PC-9 (cell line): ENCODE data around the gene TBL1Y. TPM values are rescaled to one million over a fixed set of nuclear protein-coding genes. Genes with fewer than 3 reads are reported as not detected.
"Not testable (repeated sequence)": the region's sequence is repeated elsewhere in the genome, so short reads cannot be mapped to it uniquely, and the experiment has no call there.

ENCODE experiments used
- BruUV-seq: library from RNA; stranded (reverse); fragments of 400-500 nt; replicated peaks from 2 replicates; lab custom pipeline; 2021; lab: Mats Ljungman, UMichigan
- CTCF ChIA-PET: fragments of 300-600 bp; sonication (Branson Sonifier 250); formaldehyde crosslinking; loops from one replicate; lab custom pipeline; 2022; ENCODE audit warnings: antibody characterized with exemption; lab: Charles Lee
- POLR2A ChIA-PET: fragments of 300-600 bp; sonication (Branson Sonifier 250); formaldehyde crosslinking; loops from one replicate; lab custom pipeline; 2022; ENCODE audit warnings: antibody characterized with exemption; ENCODE audit not compliant: unreplicated experiment; lab: Charles Lee
- DNase-seq, 2 experiments: peaks; one replicate each; pipeline versions ENCODE4 v3.0.0 to v3.0.0-alpha.2; 2015 to 2022; ENCODE audit warnings: mixed read lengths in 1 of 2
- H2AFZ ChIP-seq: fragments of 200-600 bp; sonication (generic); 2 replicates; pipeline ENCODE4 v1.8.1; 2017; ENCODE audit warnings: antibody characterized with exemption
- H3F3A ChIP-seq: fragments of 200-600 bp; sonication (generic); 2 replicates; pipeline ENCODE4 v1.8.1; 2017; ENCODE audit warnings: antibody characterized with exemption, mild to moderate bottlenecking, low read depth; ENCODE audit not compliant: insufficient read depth
- H3K27ac ChIP-seq: fragments of 200-600 bp; sonication (generic); 2 replicates; pipeline ENCODE4 v1.6.1; 2016; ENCODE audit warnings: mixed run types
- H3K27me3 ChIP-seq: fragments of 200-600 bp; sonication (generic); 2 replicates; pipeline ENCODE4 v1.6.1; 2016; ENCODE audit warnings: low read depth, mixed run types; ENCODE audit not compliant: insufficient read depth
- H3K36me3 ChIP-seq: fragments of 200-600 bp; sonication (generic); 2 replicates; pipeline ENCODE4 v1.6.1; 2016; ENCODE audit warnings: low read depth, mixed run types
- H3K4me1 ChIP-seq: fragments of 200-600 bp; sonication (generic); replicated peaks from 2 replicates; pipeline ENCODE4 v1.6.1; 2016; ENCODE audit warnings: mixed run types; ENCODE audit not compliant: insufficient read depth
- H3K4me2 ChIP-seq: fragments of 200-600 bp; sonication (generic); 2 replicates; pipeline ENCODE4 v1.6.1; 2017; ENCODE audit warnings: mixed run types
- H3K4me3 ChIP-seq: fragments of 200-600 bp; sonication (generic); 2 replicates; pipeline ENCODE4 v1.6.1; 2016; ENCODE audit warnings: mixed run types
- H3K79me2 ChIP-seq: fragments of 200-600 bp; sonication (generic); 2 replicates; pipeline ENCODE4 v1.6.1; 2017; ENCODE audit warnings: low read depth, mixed run types
- H3K9me2 ChIP-seq: fragments of 200-600 bp; sonication (generic); 2 replicates; pipeline ENCODE4 v1.8.1; 2017; ENCODE audit warnings: mild to moderate bottlenecking; ENCODE audit not compliant: insufficient read depth
- H3K9me3 ChIP-seq: fragments of 200-600 bp; sonication (generic); 2 replicates; pipeline ENCODE4 v1.8.1; 2016; ENCODE audit warnings: low read depth; ENCODE audit not compliant: insufficient read depth
- H4K20me1 ChIP-seq: fragments of 200-600 bp; sonication (generic); 2 replicates; pipeline ENCODE4 v1.8.1; 2017; ENCODE audit not compliant: insufficient read depth
- EZH2 ChIP-seq: fragments of 200-600 bp; sonication (generic); IDR thresholded peaks from 2 replicates; pipeline ENCODE4 v1.8.0; 2017; ENCODE audit warnings: antibody characterized with exemption, low read depth
- intact Hi-C: fragments of 100-400 bp; cut with micrococcal nuclease; formaldehyde crosslinking; loops from one replicate; pipeline ENCODE4 v1.10.0; 2022; ENCODE audit not compliant: unreplicated experiment
- total RNA-seq: library from RNA; stranded (reverse); gene quantifications from 2 replicates; pipeline ENCODE4 v1.2.3, GENCODE V29; 2021
- TF ChIP-seq, protein P1 (sequence below): fragments of 200-600 bp; sonication (generic); conservative IDR thresholded peaks from 2 replicates; pipeline ENCODE4 v1.6.1; 2017; ENCODE audit warnings: mixed run types, antibody characterized with exemption, mild to moderate bottlenecking, moderate library complexity

TBL1Y gene
- total RNA-seq, 1 experiment from 2014 or later: not detected

DNA sequence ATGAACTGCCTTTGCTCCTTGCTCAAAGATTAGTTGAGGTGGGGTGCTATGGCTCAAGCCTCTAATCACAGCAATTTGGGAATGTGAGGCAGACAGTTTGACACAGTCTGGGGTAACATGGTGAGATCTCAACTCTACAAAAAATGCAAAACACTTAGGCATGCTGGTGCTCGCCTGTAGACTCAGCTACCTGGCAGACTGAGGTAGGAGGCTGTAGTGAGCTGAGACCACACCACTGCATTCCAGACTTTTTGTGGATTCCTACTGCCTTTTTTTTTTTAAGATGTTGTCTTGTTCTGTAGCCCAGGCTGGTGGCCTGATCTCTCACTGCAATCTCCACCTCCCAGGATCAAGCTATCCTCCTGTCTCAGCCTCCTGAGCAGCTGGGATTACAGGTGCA lies 2.9 kb upstream of the TBL1Y start:
- H3K27ac ChIP-seq: no peak overlapping the region
- no peaks in the 10 kb centered on the region for H3K4me1 ChIP-seq
- ChIA-PET POLR2A (no interaction called here), CTCF (no interaction called here)
- H3F3A ChIP-seq: no peaks in the 10 kb centered on the region
- H4K20me1 ChIP-seq: no peaks in the 10 kb centered on the region
- no peak overlapping the region for H3K4me2 ChIP-seq
- no peaks in the 10 kb centered on the region for H3K79me2 ChIP-seq
- intact Hi-C loops: no loop called here
- no peaks in the 10 kb centered on the region for H3K27me3 ChIP-seq
- H3K4me3 ChIP-seq: no peak overlapping the region
- DNase-seq: no peak
- no TSS peak for BruUV-seq
- no peaks in the 10 kb centered on the region for H3K9me2 ChIP-seq
- no peak for TF ChIP-seq EZH2
- TF ChIP-seq, protein P1, sequence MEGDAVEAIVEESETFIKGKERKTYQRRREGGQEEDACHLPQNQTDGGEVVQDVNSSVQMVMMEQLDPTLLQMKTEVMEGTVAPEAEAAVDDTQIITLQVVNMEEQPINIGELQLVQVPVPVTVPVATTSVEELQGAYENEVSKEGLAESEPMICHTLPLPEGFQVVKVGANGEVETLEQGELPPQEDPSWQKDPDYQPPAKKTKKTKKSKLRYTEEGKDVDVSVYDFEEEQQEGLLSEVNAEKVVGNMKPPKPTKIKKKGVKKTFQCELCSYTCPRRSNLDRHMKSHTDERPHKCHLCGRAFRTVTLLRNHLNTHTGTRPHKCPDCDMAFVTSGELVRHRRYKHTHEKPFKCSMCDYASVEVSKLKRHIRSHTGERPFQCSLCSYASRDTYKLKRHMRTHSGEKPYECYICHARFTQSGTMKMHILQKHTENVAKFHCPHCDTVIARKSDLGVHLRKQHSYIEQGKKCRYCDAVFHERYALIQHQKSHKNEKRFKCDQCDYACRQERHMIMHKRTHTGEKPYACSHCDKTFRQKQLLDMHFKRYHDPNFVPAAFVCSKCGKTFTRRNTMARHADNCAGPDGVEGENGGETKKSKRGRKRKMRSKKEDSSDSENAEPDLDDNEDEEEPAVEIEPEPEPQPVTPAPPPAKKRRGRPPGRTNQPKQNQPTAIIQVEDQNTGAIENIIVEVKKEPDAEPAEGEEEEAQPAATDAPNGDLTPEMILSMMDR: no peak
- no peak overlapping the region for H2AFZ ChIP-seq
- H3K9me3 ChIP-seq: no peaks in the 10 kb centered on the region
- no peaks in the 10 kb centered on the region for H3K36me3 ChIP-seq

- BruUV-seq, H3K4me1 ChIP-seq, H3F3A ChIP-seq, POLR2A ChIA-PET, H3K79me2 ChIP-seq, H3K9me3 ChIP-seq, H3K36me3 ChIP-seq, H4K20me1 ChIP-seq, H3K4me2 ChIP-seq, CTCF ChIA-PET, H3K27ac ChIP-seq, H2AFZ ChIP-seq, H3K9me2 ChIP-seq, H3K4me3 ChIP-seq, H3K27me3 ChIP-seq, DNase-seq, intact Hi-C loops: not testable (repeated sequence)
Observed at GRCh38 chrY:6908021-6908420, 2.5 kb upstream of the TBL1Y start.

GRCh38 chrY:6909118-6909521 lies 1.4 kb upstream of the TBL1Y start:
- Histone ChIP-seq H3K4me1 (no peaks in the 10 kb centered on the region), H3F3A (no peaks in the 10 kb centered on the region), H3K4me3 (no peak overlapping the region), H3K79me2 (no peaks in the 10 kb centered on the region), H2AFZ (no peak overlapping the region), H3K9me3 (no peaks in the 10 kb centered on the region), H3K27me3 (no peaks in the 10 kb centered on the region), H3K27ac (no peak overlapping the region), H3K36me3 (no peaks in the 10 kb centered on the region), H4K20me1 (no peaks in the 10 kb centered on the region), H3K4me2 (no peak overlapping the region), H3K9me2 (no peaks in the 10 kb centered on the region)
- no TSS peak for BruUV-seq
- DNase-seq: no peak
- intact Hi-C loops: no loop called here
- POLR2A ChIA-PET: no interaction called here
- CTCF ChIA-PET: no interaction called here
- TF ChIP-seq, protein P1: no peak
- TF ChIP-seq EZH2: no peak

DNA sequence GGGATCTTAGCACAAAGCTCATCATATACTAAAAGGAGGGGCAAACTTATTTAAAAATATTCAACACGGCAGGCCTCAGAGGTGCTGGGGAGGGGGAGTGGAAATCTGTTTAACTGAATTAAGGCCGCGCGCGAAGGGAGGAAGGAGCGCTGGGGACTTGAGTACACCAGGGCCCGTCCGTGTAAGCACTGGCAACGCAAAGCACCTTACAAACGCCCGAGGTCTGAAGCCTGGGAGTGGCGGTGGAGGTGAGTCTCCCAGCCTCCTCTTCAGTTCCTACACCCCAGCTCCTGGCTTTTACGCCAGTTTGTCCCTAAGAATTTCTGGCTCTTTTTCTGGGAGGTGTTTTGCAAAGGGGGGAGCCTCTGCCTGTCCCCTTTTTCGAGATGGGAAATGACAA lies 641 bp upstream of the TBL1Y start:
- no TSS peak for BruUV-seq
- H3K4me2 ChIP-seq: no peak overlapping the region

More for the DNA sequence above, 641 bp upstream of the TBL1Y start:
- Histone ChIP-seq H3K36me3 (no peaks in the 10 kb centered on the region), H3K4me3 (no peak overlapping the region), H3K4me1 (no peaks in the 10 kb centered on the region), H3K27me3 (no peaks in the 10 kb centered on the region), H3K79me2 (no peaks in the 10 kb centered on the region), H3F3A (no peaks in the 10 kb centered on the region), H3K9me2 (no peaks in the 10 kb centered on the region), H3K9me3 (no peaks in the 10 kb centered on the region), H2AFZ (no peak overlapping the region), H3K27ac (no peak overlapping the region), H4K20me1 (no peaks in the 10 kb centered on the region)
- ChIA-PET CTCF (no interaction called here), POLR2A (no interaction called here)
- intact Hi-C loops: no loop called here
- no peak for DNase-seq
- TF ChIP-seq, protein P1: no peak
- no peak for TF ChIP-seq EZH2
